NCI-H146 treated with DMSO at 0.1 percent for 48 hours (cell line): ENCODE results near the gene SIM2.

Source experiments
- DNase-seq: peaks from one replicate; lab custom pipeline; 2025; ENCODE audit not compliant: unreplicated experiment; lab: John Stamatoyannopoulos, UW

The SIM2 gene

DNA sequence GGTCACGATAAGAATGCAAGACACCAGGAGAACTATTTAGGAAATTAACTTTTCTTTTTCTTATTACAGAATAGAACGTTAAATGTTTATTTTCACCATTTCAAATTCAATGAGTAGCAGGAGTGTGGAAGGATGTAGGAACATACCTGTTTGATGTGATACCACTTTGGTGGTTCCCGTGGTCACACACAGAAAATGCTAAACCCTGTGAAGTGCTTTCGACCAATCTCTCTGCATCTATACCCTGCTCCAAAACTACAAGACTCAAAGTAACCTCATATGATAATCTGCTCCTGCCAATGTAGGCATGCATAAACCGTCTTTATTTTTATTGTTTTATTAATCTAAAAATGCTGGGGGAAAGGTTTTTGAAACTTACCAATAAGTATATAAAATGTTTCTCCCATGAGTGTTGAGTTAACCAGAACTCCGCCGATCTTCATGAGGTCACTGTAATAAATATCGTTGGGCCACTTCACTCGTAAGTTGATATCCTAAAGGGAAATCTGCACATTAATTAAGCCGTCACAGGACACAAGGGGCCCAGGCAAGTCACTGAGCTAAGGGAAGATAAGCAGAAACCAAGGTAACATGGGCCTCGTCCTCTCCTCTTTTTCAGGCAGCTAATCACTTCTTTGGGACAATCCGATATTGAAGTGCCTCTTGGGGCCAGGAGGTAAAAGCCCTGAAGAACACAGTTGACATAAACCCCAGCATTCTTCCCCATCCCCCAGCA, 60.6 kb downstream of the SIM2 start:
- no peak for DNase-seq

DNA sequence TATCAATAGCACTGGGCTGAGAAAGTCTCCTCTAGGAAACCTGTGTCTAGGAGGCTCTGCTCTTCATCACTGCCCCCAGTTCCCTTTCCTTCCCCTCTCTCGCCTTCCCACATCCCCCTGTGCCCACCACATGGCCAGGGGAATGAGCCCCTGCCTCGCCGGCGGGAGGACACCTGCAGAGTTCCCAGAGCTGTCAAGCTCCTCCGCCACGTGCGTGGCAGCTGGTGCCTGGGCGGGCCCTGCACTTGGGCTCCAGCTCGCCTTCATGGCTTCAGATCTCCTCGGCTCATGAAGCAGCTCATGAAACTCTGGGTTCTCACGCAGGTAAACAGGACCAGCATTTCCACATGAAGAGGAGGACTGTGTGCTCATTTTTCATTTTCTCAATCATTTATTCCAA, 62.8 kb downstream of the SIM2 start:
- no peak for DNase-seq

DNA sequence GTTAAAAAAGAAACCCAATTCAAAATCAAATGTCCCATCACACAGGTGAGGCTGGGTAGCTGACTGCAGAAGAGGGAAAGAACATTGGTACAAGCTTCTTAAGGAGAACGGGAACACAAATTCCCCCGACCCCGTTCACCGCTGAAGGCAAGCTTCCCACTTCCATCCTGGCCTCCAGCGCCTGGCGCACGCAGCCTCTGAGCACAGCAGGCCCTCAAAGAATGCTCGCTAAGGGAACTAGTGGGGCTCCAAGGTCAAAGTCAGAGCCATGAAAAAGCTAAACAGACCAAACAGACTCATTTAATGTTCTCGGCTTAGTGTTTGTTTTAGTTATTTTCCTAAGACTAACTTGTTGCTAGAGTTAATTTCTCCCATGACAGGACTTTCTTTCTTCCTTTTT, 63.7 kb downstream of the SIM2 start:
- DNase-seq, result no peak

DNA sequence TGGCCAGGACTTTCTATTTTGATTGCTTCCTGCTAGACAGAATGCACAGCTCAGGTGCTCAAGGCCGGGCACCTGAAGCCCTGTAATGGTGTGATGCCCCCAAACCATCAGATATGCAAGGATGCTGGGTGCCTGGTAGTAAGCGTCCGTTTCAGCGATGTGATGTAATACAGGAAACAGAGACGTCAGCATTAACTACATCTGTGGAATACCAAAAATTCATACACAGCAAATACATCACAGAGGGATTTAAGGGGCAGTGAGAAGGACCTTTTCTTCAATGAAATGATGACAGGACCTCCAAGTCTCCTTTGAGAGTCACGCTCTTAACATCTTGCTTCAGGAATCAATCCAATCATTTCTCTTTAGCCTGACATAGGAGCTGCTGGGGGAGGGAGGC, 64.4 kb downstream of the SIM2 start:
- DNase-seq, result no peak

DNA sequence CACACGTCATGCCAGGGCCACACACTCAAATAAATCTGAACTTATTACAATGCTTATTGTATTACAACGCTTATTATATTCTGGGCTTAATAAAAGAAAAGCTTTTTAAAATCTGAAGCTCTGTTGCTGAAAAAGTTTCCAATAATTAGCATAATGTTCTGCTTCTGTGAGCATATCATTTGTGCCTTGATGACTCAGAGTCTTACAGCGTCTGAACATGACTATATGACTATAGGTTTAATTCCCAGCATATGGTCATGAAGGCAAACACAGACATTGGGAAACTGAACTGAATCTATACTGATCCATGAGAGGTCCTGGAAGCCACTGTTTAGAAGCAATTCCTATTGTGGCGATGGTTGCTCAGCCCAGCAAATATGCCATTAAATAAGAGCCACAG, 66.3 kb downstream of the SIM2 start:
- DNase-seq, result no peak

DNA sequence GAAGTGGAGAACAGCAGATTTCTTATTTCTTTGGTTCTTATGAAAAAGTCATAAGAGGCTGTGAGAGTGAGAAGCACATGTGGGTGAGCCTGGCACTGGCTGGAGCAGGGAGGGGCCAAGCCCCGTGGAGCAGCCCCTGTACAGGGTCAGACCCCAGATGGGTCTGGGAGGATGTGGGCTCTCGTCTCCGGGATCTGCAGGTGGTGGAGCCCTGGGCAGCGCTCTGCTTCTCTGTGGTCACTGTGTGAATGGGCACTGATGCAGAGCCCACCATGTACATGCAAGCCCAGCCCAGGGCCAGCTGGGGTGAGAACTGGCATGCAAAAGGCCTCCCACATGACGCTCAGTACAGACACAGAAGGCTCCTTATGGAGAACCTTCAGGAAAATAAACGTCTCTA, 67.6 kb downstream of the SIM2 start:
- DNase-seq, result no peak

DNA sequence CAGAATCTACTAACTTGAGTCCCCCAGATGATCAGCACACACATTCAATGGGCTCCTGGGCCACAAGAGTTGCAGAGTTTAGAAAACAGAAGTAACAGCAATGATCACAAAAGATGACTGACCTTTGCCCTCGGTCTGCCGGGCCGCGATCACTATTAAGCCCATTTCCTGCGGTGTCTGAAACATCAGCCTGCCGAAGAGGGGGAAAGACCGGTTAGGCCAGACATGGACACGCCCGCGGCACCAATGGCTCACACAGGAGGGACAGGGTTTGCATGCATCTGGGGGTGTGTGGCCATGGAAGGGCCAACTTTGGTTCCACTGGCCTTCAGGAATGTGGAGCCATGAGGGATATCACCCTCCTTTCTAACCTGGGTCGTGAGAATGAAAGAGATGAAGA, 68.2 kb downstream of the SIM2 start:
- no peak for DNase-seq

DNA sequence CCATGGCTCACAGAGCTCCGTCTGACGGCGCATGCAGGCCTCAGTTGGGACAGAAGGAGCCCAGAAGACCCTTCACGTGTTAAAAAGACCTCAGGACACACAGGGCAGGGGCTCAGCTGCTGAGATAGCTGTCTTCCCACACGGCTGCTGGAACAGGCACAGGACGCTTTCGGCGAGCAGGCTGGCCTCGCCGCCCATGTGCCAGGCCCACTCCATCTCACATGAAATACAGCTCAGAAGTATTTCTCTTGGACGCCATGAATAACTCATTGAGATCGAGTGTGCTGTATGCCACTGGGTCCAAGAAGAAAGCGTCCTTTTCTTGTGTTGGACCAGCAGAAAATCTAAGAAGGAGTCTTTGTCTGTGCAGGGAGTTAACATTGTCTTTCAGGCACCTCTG, 69.6 kb downstream of the SIM2 start:
- no peak for DNase-seq

DNA sequence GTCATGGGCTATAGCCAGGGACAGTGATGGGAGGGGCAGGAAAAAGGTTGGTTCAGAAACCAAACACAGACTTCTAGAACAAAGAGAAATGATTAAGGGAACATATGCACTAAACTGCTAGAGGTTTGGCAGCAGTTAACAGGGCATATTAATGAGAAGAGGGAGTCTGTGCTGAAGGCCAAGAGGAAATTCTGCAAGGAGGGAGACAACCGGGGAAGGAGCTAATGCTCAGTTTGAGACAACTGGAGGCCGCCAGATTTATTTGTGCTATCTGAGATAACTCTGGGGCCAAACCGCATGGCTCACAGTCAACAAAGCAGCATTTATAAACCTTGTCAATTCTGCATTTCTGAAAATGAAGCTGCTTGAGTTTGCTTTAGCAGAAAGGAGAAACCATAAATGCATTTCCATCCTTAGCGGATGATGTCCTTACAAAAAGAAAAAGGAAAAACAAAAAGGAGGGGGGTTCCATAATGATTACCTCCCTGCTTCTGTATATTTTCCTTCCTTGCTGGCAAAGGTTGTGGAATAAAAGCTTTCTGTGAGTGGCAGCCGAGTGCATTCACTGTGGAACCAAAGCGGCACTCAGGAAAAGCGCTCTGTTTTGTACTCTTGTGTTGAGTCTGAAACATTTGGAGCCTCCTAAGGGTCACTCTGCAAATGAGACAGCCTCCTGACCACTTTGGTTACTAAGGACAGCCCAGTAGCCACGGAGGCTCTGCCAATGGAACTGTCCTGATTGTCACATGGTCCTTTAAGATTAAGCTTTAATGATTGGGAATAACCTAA, 70.3 kb downstream of the SIM2 start:
- DNase-seq, result no peak

DNA sequence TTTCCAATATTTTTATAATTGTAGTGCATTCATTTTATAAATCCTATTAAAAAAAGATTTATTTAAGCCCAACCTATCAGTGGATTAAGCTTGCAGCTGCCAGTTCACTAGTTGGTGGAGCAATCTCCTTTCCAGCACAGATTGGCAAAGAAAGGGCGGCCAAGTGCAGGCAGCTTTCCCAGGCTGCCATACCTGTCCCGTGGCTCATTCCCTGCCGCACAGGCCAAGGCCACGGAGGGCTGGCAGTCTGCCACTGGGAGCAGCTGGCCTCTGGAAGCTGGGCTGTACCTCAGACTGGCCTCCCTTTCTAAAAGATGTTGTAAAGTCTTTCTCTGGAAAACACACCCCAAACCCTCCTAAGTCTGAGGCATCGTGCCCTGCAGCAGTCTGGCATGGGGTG, 74.2 kb downstream of the SIM2 start:
- DNase-seq, result no peak

DNA sequence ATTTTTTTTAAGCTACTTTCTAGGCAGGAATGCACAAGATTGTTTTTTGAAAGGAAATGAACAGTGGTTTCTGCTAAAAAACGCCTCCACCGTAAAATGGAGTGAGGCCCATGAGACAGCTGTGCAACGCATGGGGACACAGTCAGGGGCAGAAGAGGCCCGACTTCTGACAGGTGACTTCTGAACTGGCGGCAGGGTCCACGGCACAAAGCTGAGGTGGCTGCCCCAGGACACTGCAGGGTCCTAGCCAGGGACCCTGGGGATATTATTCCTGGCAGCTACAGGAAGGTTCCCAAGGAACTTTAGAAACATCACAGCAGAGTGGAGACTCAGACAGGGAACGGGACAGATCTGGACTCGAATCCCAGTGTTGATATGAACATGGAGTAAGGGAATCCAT, 75.1 kb downstream of the SIM2 start:
- no peak for DNase-seq

DNA sequence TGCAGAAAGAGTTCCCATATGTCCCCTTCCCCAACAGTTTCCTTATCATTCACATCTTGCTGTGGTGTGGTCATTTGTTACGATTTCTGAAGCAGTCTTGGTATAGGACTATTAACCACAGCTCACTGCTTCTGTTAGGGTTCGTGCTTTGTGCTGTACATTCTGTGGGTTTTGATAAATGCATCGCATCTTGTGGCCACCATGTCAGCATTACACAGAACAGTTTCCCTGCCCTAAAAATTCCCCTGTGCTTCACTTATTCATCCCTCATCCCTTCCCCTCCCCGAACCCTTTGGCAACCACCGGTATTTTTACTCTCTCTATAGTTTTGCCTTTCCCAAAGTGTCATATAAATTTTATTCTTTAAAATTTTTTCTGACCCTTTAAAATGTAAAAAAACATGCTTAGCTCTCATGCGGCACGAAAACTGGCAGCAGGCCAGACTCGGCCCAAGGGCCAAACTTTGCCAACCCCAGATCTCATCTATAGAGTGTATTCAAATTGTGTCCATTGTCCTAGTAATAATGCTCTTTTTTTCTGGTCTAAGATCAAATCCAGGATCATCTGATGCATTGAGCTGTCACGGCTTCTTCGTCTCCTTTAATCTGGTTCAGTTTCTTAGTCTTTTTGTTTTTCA, 78.2 kb downstream of the SIM2 start:
- DNase-seq, result no peak

DNA sequence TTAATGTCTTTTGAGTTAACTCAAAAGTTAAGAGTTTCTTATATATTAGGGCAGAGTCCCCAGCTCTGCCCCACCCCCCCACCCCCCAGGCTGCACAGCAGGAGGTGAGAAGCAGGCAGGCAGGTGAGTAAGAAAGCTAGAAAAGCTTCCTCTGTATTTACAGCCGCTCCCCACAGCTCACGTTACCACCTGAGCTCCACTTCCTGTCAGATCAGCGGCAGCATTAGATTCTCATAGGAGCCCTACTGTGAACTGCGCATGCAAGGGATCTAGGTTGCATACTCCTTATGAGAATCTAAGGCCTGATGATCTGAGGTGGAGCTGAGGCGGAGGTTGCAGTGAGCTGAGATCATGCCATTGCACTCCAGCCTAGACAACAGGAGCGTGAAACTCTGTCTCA, 81.9 kb downstream of the SIM2 start:
- DNase-seq, result no peak

DNA sequence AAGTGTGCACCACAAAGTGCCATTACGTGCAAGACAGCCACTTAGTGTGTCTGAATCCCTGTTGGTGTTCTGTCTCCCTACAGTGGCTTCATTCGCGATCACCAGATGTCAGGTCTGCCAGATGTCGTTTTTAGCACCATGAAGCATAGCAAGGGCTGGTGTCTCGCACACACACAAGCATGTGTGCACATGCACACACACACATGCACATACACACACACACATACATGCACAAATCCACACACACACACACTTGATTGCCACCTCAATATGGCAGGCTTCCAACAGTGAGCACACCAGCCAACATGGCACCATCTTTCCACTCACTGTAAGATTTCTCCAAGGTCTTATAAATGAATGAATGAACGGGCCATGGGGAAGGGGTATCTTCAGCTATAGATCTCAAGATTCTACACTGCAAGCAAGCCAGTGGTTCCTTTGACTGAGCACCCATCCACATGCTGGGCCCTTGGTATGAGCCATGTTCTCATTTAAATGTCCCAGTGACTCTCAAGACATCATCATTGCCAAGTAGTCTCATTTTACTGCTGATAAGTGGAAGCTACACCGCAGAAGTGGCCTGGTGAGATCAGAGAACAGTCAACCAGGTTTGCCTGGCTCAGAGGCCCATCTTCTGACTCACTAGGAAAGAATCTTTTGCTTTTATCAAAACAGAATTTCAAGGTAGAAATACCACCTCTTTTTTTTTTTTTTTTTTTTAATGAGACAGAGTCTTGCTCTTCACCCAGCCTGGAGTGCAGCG, 84.9 kb downstream of the SIM2 start:
- no peak for DNase-seq

DNA sequence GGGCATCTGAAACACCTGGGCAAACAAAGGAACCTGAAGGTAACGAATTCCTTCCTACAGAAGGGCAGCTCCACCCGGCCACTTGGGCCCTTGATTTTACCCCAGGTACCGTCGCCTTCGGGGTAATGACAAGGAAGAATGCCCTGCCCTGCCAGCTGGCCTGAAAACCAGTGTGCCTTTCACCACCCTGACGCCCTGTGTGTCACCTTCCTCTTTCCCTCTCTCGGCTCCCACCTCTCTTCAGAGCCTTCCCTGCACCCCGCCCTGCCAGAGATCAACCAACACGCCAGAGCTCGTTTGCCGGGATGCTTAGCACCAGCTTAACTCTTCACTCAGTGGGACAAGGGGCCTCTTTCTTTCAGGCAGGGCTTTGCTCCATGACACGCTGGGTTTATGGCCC, 86.0 kb downstream of the SIM2 start:
- DNase-seq, result no peak

DNA sequence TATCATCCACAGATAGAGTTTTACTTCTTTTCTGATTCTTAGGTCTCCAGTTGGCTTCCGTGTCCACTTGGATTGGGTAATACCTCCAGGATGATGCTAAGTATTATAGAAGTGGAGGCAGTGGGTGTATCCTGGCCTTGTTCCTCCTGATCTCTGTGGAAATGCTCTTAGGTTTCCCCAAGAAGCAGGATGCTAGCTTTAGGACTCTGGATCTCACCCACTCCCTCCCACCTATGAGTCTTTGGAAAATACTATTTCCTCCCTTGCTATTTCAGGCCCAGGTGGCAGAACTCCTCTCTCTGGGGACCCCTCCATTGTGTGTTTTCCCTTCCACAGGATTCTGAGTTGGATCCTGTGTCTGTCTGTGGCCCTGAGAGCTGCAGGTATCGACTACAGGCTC, 86.7 kb downstream of the SIM2 start:
- no peak for DNase-seq

DNA sequence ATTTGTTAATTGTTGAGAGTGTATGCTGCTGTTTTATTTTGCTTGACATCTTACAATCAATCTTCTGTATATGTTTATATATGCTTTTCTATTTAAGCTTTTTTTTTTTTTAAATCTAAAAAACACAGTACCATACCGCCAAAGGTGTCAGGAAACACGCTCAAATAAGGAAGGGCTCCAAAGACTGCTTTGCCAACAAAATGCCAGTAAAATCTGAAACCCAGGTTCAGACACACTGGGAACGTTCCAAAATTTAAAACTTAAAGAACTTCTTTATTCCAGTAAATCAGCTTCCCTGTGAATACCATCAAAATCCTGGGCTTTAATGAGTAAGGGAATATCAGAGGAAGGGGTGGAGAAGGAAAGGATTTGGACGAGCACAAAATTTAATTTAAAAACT, 87.3 kb downstream of the SIM2 start:
- DNase-seq, result no peak

DNA sequence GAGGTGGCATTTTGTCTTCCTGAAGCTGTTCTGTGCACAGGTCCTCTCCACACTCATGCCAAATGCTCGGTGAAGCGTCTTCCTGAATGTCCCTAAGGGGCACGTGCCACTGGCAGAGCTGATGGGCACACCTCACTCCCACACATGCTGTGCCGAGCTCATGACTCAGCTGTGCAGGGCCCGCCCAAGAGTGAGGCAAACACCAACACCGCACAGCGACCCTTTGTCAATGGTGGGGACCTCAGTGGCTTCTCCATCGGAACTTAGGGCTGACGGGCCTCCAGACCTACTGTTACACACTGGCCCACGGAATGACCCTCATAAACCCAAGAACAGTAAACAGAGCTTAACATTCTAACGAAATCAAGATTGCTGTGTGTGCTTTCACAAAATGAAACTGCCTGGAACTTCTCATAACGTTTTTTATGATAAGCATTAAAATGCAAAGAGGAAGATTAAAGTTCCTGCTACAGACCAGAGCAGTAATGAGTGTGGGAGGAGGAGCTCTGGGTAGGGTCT, 89.3 kb downstream of the SIM2 start:
- no peak for DNase-seq

DNA sequence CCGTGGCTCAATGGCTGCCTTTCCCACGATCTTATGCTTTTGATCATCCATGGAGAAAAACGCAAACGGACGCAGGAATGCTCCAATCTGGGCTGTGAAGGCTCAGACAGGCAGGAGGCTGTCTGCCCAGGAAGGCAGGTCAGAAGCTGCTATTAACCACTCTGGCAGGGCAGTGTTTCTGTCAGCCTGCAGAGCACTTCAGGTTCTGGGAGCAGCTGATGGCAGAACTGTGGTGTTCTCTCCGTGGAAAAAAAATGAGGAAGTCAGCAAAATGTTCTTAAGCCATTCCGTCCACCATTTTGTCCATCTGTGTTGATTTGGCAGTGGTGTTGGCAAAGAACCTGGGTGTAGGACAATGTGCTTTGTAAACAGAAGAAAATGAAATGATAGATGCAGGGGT, 91.7 kb downstream of the SIM2 start:
- no peak for DNase-seq

DNA sequence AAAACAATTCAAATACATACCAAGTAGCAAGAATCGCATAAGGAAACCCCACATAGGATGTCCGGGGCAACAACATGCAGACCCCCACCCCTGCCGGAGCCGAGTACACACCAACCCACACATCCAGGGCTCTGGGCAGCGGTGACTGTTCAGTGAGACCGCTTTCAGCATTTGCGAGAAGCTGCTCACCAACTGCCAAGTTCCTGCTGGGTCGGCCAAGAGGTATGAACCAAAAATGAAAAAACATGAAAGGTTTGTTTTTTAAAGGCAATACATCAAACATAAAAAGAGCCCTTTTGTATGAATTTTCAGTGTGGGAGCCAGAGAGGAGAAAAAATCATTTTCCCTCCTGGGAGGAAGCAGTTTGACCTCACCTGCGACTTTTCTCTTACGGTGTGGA, 92.3 kb downstream of the SIM2 start:
- DNase-seq, result no peak

DNA sequence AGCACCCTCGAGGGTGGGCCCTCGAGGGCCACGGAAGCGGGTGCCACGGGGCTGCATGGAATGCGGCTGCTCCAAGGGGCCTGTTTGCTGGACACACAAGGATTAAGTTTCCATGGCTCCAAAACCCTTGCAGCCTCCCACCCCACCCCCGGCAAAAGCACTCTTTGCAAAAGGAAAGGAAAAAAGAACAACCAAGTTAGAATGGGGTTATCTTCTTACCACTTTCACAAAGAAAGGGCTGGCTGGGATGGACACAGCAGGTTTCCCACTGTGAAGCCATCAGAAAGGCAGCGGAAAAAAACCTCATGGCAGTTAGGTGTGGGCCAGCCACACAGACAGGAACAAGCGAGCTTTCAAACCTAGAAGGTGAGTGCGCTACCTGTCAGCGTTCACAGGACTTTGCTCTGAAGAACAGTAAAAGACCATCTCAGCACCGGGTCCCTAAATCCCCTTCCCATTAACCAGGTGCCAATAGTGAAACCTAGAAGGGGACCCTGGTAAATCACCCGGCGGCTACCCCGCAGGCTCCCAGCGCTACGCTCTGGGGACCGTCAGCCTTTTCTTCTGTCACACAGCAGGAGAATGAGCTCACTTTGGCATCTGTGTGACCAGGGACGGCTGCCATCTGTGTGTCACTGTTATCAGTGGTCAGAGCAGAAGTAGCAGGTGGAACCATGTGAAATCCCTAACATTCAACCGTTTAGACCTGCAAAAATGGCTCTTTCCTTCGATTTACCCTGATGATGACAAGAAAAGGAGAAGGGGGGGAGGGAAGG, 93.0 kb downstream of the SIM2 start:
- peak; percentile 19 for DNase-seq
